AG10803 (cell line): Measurements from ENCODE around the gene TRIM17.

Source experiments
- DNase-seq: peaks from one replicate; pipeline ENCODE4 v3.0.0; 2010; ENCODE audit warnings: low read depth
- H3K4me3 ChIP-seq: 2 replicates; pipeline ENCODE4 v1.5.1; 2011; ENCODE audit warnings: mild to moderate bottlenecking, low read length, control low read depth
- TF ChIP-seq, protein P1 (sequence below): conservative IDR thresholded peaks from 2 replicates; pipeline ENCODE4 v1.5.1; 2011; ENCODE audit warnings: mild to moderate bottlenecking, low read length, control low read depth, inconsistent platforms

TRIM17 gene

DNA sequence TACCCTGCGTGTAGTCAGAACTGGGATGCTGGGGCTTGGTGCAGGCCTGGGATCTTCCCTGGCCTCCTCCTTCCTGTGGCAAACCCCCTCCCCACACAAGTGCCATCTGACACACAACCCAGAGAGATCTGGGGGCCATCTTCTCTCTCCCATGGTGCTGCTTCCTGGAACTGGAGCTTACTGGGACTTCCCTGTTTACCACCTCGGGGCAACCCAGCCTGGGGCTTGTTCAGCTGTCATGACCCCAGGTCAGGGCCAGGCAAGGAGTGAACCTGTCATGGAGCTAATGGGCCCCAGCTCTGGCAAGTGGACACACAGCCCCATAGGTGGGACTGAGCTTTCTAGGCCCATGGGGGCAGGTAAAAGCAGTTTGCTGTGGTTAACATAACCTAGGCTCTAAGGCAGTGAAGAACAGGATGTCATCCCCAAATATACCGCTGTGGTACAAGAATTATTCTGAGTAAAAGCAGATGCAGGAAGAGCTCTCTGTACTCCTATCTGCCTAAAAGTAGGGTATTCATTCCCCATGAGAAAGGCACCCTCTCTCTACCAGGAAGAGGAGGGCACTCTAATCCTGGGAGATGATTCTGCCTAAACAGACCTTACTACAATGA, 12.4 kb downstream of the TRIM17 start:
- peak overlapping the region; percentile 31 for H3K4me3 ChIP-seq
- no peak for DNase-seq
- TF ChIP-seq, protein P1, sequence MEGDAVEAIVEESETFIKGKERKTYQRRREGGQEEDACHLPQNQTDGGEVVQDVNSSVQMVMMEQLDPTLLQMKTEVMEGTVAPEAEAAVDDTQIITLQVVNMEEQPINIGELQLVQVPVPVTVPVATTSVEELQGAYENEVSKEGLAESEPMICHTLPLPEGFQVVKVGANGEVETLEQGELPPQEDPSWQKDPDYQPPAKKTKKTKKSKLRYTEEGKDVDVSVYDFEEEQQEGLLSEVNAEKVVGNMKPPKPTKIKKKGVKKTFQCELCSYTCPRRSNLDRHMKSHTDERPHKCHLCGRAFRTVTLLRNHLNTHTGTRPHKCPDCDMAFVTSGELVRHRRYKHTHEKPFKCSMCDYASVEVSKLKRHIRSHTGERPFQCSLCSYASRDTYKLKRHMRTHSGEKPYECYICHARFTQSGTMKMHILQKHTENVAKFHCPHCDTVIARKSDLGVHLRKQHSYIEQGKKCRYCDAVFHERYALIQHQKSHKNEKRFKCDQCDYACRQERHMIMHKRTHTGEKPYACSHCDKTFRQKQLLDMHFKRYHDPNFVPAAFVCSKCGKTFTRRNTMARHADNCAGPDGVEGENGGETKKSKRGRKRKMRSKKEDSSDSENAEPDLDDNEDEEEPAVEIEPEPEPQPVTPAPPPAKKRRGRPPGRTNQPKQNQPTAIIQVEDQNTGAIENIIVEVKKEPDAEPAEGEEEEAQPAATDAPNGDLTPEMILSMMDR = no peak

DNA sequence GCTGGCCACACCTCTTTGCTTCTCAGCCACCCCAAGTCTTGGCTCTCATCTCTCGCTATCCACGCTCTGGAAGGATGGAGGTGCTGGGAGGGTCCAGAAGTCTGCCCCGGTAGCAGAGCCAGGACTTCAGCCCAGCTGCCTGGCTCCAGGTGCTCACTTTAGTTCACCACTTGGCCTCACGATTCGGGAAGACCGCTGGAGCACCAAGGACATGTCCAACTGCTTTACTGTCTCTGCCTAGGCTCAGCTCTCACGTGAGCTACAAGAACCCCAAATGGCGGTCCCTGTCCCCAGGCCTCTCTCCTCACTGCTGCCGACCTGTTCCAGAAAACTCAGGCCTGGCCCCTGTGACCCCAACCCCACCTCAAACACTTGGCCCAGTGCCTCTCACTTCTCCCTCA, 13.4 kb downstream of the TRIM17 start:
- no peak overlapping the region for H3K4me3 ChIP-seq
- TF ChIP-seq, protein P1 = no peak
- no peak for DNase-seq

DNA sequence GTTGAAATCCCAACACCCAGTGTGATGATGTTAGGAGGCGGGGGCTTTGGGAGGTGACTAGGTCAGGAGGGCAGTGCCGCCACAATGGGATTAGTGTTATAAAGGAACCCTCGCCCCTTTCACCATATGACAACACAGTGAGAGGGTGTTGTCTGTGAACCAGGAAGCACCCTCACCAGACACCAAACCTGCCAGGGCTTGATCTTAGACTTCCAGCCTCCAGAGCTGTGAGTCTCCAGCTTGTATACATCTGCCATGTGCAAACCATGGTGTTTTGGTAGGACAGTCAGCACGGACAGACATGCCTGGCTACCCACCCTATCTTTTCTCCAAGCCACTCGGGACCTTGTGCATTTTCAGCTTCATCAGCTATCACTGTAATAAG, 14.0 kb downstream of the TRIM17 start:
- TF ChIP-seq, protein P1 = no peak
- DNase-seq = no peak
- H3K4me3 ChIP-seq = no peak overlapping the region

DNA sequence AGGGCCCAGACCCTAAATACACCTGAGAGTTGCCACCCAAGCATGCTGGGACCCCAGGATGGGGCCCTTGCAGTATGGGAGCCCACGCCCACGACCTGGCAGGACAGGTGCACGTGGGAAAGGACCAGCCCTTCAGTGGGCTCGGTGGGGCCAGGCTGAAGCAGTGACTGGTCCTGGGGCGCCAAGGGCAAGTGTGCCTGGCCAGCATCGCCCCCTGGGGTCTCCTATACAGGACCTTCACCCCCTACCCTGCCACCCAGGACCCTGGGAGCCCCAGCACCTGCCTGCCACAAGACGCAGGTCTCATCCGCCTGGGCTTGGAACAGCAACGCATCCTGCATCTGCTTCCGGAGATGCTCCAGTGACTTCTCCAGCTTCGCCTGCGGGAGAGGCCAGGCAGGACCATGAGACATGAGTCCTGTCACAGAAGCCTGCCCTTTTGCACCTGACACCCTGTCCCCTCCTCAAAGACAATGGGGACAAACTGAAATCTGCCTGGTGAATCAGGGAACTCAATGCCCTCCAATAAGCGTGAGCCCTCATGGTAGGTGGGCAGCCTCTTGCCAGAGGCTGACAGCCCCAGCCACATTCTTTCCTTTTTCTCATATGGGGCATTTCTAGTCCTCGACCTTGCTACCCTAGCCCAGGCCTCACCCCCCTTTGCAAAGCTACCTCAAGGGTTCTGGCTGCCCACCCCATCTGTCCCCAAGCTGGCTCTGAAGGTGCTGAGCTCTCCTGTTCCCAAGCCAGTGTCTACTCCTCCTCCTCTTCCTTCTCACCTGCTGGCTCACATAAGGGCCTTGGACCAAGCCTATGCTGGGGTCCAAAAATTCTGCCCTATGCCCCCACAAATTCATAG, 14.7 kb downstream of the TRIM17 start:
- TF ChIP-seq, protein P1 = no peak
- H3K4me3 ChIP-seq = no peak overlapping the region
- no peak for DNase-seq

DNA sequence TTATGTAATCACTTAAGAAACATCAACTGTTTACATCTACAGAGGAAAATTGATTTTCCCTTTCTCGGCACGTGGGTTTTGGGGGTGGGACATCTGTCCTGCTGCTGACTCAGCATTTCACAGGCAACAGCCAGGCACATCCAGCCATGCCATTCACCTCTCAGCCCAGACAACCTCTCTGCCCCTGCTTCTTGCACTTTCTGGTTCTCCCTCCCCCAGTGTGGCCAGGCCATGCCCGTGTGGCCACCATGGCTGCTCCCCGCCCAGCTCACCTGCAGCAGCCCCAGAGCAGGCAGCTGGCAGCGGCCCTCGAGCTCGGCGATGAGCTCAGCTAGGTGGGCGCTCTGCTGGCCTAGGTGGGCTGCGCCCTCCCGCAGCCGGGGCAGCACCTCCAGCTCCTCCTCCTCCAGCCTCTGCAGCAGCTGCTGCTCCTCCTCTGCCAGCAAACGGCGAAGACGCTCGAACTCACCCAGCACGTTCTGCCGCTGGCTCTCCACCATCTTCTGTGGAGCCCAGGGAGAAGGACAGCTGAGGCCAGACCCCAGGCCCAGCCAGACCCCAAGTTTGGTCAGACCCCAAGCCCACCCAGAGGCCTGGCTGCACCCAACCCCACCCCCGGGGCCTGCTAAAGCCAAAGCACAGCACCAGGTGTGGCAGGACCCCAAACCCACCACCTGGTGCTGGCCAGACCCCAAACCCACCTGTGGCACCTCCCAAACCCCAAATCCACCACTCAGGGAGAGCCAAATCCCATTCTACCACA, 15.8 kb downstream of the TRIM17 start:
- TF ChIP-seq, protein P1 = no peak
- no peak for DNase-seq
- no peak overlapping the region for H3K4me3 ChIP-seq

DNA sequence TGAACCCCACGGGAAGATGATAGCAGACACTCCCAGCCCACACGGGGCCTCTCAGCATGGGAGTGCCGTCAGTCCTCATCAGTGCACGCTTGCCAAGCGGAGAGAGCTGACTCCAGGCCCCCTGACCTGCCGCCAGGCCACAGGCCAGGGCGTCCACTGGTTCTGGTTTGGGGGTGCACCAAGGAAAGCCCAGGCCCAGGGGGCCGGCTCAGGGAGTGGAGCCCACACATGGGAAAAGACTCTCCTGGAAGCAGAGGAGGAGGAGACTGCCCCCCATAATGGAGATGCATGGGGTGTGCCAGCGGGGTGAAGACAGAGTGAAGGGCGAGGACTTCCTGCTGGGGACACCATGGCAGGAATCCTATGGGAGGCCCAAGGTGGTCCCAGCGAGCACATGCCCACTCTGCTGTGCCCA, 16.4 kb downstream of the TRIM17 start:
- TF ChIP-seq, protein P1 = no peak
- no peak for DNase-seq
- H3K4me3 ChIP-seq = no peak overlapping the region
